GOT3 (cell line): ENCODE measurements around the gene SNX14.
"Not testable (repeated sequence)": the region's sequence is repeated elsewhere in the genome, so short reads cannot be mapped to it uniquely, and the experiment has no call there.

Source experiments
- DNase-seq: peaks from one replicate; lab custom pipeline; 2025; ENCODE audit warnings: mixed read lengths; lab: John Stamatoyannopoulos, UW

Gene SNX14

DNA sequence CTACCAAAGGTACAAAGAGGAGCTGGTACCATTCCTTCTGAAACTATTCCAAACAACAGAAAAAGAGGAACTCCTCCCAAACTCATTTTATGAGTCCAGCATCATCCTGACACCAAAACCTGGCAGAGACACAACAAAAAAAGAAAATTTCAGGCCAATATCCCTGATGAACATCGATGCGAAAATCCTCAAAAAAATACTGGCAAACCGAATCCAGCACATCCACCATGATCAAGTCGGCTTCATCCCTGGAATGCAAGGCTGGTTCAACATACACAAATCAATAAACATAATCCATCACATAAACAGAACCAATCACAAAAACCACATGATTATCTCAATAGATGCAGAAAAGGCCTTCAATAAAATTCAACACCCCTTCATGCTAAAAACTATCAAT, 10.8 kb downstream of the SNX14 start:
- DNase-seq: not testable (repeated sequence)

- no peak for DNase-seq
These were observed 12.1 kb downstream of the SNX14 start for GRCh38 chr6:85581572-85581971.

GRCh38 chr6:85580878-85581267, 12.8 kb downstream of the SNX14 start:
- DNase-seq: peak; percentile 2

GRCh38 chr6:85580118-85580877, 13.4 kb downstream of the SNX14 start:
- no peak for DNase-seq

- no peak for DNase-seq
These were observed 14.1 kb downstream of the SNX14 start for GRCh38 chr6:85579581-85579980.

- no peak for DNase-seq
These were observed 17.2 kb downstream of the SNX14 start for GRCh38 chr6:85576476-85576875.

DNA sequence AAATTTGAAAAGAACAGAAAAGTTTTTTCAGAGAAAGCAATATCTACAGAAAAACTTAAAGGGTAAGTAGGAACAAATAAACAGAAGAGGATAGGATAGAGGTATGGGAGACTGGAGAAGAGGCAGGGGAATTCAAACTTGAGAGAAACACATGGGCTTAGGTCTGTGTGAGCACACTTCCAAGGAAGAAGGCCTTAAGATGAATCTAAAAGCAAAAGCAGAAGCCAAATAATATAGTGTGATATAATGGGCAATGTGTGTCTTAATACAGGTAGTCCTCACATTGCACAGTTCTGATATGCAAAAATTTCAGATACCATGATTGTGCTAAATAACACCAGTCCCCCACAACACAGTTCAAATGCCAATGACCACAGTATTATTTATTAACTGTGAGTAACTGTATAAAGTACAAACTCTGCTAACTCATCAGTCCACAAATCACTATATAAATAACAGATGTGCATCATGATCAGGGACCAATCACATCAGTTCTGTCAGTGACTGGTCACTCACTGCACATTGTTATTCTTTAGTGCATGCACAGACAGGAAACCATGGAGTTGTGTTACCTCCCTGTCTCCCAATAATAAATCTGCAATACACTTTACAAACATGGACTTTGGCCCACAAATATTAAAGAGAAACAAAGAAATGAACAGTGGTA, 18.6 kb downstream of the SNX14 start:
- no peak for DNase-seq

DNA sequence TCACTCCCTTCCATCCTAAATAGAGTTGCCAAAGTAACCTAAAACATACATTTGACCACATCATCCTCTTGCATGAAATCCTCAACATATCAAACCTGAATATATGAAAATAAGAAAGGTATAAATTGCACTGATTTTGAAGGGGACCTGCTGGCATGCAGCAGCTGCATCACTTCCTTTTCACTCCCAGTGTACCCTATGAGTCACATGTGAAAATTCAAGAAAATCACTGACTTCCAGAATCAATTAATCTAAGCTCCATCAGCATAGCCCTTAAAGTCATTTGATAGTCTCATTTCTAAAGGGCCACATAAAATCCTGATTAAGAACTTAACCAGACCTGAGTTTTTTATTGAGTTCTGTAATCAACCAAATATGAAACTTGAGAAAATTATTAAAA, 24.3 kb downstream of the SNX14 start:
- no peak for DNase-seq

GRCh38 chr6:85568411-85568810, 25.2 kb downstream of the SNX14 start:
- no peak for DNase-seq

GRCh38 chr6:85565736-85566135, 27.9 kb downstream of the SNX14 start:
- no peak for DNase-seq

GRCh38 chr6:85564223-85564622, 29.4 kb downstream of the SNX14 start:
- not testable (repeated sequence) for DNase-seq

GRCh38 chr6:85561750-85562357, 31.8 kb downstream of the SNX14 start:
- no peak for DNase-seq

GRCh38 chr6:85556992-85557668, 36.5 kb downstream of the SNX14 start:
- no peak for DNase-seq

GRCh38 chr6:85552652-85553051, 41.0 kb downstream of the SNX14 start:
- no peak for DNase-seq

DNA sequence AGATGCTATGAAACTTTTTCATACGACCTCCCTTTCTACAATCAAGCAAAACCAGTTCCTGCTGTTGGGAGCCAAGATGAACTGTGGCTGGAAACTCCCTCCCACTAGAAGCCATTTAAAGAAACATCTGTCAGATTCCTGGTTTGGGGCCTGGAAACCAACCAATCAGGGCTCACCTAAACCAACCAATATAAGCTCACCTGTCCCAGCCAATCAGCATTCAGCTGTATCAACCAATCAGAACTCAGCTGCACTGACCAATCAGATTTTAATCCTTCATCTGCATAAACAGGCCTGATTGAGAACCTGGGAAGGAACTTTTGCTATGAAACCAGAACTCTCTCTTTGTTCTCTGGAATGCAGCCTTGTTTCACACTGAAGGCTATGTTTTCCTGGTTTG, 42.4 kb downstream of the SNX14 start:
- DNase-seq: no peak

DNA sequence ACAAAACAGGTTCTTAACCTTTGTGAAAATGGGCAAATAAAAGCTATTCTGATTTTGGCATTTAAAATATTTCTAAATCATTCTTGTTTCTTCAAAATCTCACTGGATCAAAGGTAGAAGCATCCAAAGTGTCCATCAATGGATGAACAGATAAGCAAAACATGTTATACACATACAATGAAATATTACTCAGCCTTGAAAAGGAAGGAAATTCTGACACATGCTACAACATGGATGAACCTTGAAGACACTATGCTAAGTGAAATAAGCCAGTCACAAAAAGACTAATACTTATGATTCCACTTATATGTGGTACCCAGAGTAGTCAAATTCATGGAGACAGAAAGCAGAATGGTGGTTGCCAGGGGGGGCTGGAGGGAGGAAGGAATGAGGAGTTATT, 45.9 kb downstream of the SNX14 start:
- no peak for DNase-seq

DNA sequence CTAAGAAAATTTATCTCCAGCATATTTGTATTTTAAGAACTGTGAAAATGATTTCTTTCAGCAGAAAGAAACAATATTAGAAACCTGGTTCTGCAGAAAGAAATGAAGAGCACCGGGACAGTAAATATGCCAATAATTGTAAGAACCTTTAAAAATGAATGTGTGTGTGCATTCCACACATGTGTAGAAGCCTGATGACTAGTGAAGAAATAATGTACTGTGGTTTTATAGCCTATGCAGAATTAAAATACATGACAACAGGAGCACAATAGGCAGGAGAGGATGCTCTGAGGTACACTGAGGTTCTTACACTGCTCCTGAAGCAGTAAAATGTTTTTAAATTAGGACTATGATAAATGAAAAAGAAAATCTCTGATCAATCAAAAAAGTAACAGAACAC, 48.9 kb downstream of the SNX14 start:
- DNase-seq: no peak

GRCh38 chr6:85537055-85537494, 56.6 kb downstream of the SNX14 start:
- no peak for DNase-seq

DNA sequence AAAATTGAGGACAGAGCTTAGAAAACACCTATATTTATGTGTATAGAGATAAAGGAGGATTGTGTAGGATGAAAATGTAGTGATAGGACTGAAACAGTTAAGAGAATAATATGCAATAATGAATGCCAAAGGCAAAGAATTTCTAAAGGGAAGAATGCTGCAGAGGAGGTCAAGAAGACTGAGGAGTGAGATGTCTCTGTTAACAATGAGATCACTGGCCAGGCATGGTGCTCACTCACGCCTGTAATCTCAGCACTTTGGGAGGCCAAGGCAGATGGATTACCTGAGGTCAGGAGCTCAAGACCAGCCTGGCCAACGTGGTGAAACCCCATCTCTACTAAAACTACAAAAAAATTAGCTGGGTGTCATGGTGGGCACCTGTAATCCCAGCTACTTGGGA, 69.4 kb downstream of the SNX14 start:
- not testable (repeated sequence) for DNase-seq

DNA sequence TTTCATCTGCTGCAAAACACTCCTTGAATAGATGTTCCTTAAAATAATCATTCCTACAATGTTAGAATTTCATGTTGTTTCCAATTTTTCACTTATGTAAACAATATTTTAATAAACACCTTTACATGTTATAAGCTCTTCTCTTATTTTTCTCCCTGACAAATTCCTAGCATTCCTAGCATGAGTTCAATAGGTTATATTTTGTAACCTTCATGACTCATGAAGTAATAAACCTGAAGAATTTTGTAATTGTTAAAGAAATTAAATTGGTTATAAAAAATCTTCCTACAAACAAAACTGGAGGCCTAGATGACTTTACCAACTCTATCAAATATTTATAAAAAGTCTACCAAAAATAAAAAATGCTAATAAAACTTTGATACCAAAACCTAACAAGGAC, 77.5 kb downstream of the SNX14 start:
- DNase-seq: no peak

DNA sequence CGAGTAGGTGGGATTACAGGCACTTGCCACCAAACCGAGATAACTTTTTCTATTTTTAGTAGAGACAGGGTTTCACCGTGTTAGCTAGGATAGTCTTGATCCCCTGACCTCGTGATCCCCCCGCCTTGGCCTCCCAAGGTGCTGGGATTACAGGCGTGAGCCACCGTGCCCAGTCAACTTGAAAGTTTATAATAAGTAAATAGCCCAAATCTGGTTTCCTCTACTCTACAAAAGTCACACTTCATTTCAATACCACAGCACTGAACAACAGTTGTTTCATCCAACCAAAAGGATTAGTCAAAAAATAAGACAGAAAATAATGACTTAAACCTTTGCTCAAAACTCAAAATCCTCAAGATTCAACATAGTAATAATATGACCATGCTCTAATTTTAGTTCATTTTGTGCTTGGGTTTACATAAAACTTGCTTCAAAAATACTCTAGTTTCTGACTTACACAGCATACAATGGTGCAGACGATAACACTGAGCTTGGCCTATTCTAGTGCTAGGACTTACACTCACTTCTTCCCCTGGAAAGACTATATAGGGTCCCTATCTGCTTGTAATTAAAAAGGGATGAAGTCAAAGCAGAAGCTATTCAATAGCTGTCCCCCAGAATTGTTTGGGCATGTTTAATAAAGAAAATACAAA, 87.1 kb downstream of the SNX14 start:
- DNase-seq: no peak

DNA sequence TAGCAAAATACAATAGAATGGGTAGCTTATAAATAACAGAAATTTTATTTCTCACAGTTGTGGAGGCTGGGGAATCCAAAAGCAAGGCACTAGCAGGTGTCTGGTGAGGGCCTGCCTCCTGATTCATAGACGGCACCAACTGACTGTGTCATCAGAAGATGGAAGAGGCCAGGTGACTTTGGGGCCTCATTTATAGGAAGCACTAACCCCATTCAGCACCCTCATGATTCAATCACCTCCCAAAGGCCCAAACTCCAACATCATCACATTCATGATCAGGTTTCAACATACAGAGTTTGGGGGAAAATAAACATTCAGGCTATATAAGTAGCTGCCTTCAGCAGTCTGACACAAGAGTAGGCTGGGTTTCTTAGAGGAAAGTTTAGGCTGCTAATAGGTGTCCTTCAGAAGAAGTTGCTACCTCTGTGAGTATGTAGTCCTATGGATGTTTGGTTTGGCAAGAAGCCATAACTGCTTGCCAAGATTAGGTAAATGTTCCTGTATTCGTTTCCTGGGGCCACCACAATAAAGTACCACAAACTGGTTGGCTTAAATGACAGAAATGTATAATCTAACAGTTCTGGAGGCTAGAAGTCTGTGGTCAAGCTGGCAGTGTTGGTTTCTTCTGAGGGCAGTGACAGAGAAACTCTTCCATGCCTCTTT, 94.9 kb downstream of the SNX14 start:
- DNase-seq: no peak
